WTC11 (cell line): ENCODE data around the gene DPP10.

Source experiments
- CBFB ChIP-seq: sonication (generic); formaldehyde crosslinking; IDR thresholded peaks from 2 replicates; pipeline ENCODE4 v1.8.1; 2022; ENCODE audit warnings: mild to moderate bottlenecking, low read depth, missing genetic modification reagents
- CREB1 ChIP-seq: sonication (generic); formaldehyde crosslinking; IDR thresholded peaks from 2 replicates; pipeline ENCODE4 v1.8.0; 2023; ENCODE audit warnings: mild to moderate bottlenecking, missing genetic modification reagents
- CTCF ChIP-seq: fragments of 200-600 bp; IDR thresholded peaks from 2 replicates; pipeline ENCODE4 v1.8.0; 2022; ENCODE audit warnings: antibody characterized with exemption
- FOXK1 ChIP-seq: sonication (generic); formaldehyde crosslinking; IDR thresholded peaks from 2 replicates; pipeline ENCODE4 v1.8.0; 2022; ENCODE audit warnings: mild to moderate bottlenecking, moderate library complexity, missing genetic modification reagents
- GTF2I ChIP-seq: fragments of 250-450 bp; sonication (Bioruptor Pico); conservative IDR thresholded peaks from 2 replicates; pipeline ENCODE4 v1.4.0; 2021; ENCODE audit warnings: mild to moderate bottlenecking
- JUN ChIP-seq: sonication (generic); formaldehyde crosslinking; IDR thresholded peaks from 2 replicates; pipeline ENCODE4 v1.8.0; 2023; ENCODE audit warnings: mild to moderate bottlenecking, missing genetic modification reagents
- MAX ChIP-seq: sonication (generic); formaldehyde crosslinking; IDR thresholded peaks from 2 replicates; pipeline ENCODE4 v1.8.0; 2022; ENCODE audit warnings: mild to moderate bottlenecking, missing genetic modification reagents
- MXD4 ChIP-seq: fragments of 250-450 bp; sonication (Bioruptor Pico); IDR thresholded peaks from 2 replicates; pipeline ENCODE4 v1.8.0; 2021; ENCODE audit warnings: mild to moderate bottlenecking, moderate library complexity, borderline replicate concordance
- NR3C1 ChIP-seq: sonication (generic); formaldehyde crosslinking; conservative IDR thresholded peaks from 2 replicates; pipeline ENCODE4 v1.8.1; 2023; ENCODE audit warnings: low read depth, mild to moderate bottlenecking, missing genetic modification reagents
- TCF7 ChIP-seq: sonication (generic); formaldehyde crosslinking; IDR thresholded peaks from 2 replicates; pipeline ENCODE4 v1.8.0; 2022; ENCODE audit warnings: mild to moderate bottlenecking, low read depth, missing genetic modification reagents, moderate library complexity
- ZNF121 ChIP-seq: sonication (generic); formaldehyde crosslinking; IDR thresholded peaks from 2 replicates; pipeline ENCODE4 v1.8.0; 2023; ENCODE audit warnings: missing genetic modification reagents
- ZNF138 ChIP-seq: sonication (generic); formaldehyde crosslinking; conservative IDR thresholded peaks from 2 replicates; pipeline ENCODE4 v1.8.1; 2022; ENCODE audit warnings: mild to moderate bottlenecking, moderate library complexity, missing genetic modification reagents
- TF ChIP-seq, protein P1 (sequence below): sonication (generic); formaldehyde crosslinking; IDR thresholded peaks from 2 replicates; pipeline ENCODE4 v1.8.1; 2023; ENCODE audit warnings: mild to moderate bottlenecking, moderate library complexity, missing genetic modification reagents
- TF ChIP-seq, protein P2 (sequence below): sonication (generic); formaldehyde crosslinking; conservative IDR thresholded peaks from 2 replicates; pipeline ENCODE4 v1.8.1; 2023; ENCODE audit warnings: mild to moderate bottlenecking, low read depth, missing genetic modification reagents, moderate library complexity

DNA sequence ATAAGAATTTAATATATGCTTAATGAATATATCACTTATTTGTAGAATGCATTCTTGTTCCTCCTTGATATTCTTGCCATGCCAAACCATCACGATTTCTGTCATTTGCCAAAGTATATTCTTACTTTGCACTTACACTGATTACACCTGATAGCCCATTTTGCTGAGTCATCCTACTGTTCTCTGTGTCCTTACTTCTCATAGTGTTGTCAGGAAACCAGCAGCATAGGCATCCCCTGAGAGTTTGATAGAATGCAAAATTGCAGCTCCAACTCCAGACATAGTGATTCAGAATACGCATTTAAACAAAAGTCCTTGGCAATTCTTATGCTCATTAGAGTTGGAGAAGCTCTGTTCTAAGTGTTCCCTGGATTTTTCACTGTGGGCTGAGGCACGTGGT is 687.1 kb downstream of the DPP10 start:
- no peak for TF ChIP-seq GTF2I
- TF ChIP-seq, protein P1, sequence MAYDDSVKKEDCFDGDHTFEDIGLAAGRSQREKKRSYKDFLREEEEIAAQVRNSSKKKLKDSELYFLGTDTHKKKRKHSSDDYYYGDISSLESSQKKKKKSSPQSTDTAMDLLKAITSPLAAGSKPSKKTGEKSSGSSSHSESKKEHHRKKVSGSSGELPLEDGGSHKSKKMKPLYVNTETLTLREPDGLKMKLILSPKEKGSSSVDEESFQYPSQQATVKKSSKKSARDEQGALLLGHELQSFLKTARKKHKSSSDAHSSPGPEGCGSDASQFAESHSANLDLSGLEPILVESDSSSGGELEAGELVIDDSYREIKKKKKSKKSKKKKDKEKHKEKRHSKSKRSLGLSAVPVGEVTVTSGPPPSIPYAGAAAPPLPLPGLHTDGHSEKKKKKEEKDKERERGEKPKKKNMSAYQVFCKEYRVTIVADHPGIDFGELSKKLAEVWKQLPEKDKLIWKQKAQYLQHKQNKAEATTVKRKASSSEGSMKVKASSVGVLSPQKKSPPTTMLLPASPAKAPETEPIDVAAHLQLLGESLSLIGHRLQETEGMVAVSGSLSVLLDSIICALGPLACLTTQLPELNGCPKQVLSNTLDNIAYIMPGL (CRISPR knock-in tag), result no peak
- no peak for TF ChIP-seq CTCF
- TF ChIP-seq CBFB (CRISPR knock-in tag), result no peak
- TF ChIP-seq, protein P2, sequence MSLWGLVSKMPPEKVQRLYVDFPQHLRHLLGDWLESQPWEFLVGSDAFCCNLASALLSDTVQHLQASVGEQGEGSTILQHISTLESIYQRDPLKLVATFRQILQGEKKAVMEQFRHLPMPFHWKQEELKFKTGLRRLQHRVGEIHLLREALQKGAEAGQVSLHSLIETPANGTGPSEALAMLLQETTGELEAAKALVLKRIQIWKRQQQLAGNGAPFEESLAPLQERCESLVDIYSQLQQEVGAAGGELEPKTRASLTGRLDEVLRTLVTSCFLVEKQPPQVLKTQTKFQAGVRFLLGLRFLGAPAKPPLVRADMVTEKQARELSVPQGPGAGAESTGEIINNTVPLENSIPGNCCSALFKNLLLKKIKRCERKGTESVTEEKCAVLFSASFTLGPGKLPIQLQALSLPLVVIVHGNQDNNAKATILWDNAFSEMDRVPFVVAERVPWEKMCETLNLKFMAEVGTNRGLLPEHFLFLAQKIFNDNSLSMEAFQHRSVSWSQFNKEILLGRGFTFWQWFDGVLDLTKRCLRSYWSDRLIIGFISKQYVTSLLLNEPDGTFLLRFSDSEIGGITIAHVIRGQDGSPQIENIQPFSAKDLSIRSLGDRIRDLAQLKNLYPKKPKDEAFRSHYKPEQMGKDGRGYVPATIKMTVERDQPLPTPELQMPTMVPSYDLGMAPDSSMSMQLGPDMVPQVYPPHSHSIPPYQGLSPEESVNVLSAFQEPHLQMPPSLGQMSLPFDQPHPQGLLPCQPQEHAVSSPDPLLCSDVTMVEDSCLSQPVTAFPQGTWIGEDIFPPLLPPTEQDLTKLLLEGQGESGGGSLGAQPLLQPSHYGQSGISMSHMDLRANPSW (CRISPR knock-in tag), result no peak
- TF ChIP-seq ZNF138 (CRISPR knock-in tag), result no peak
- no peak for TF ChIP-seq JUN (CRISPR knock-in tag)
- no peak for TF ChIP-seq FOXK1
- TF ChIP-seq NR3C1 (CRISPR knock-in tag), result no peak
- TF ChIP-seq ZNF121 (CRISPR knock-in tag), result no peak
- TF ChIP-seq MAX (CRISPR knock-in tag), result no peak
- no peak for TF ChIP-seq TCF7 (CRISPR knock-in tag)
- TF ChIP-seq MXD4, result no peak
- TF ChIP-seq CREB1, result no peak
